Kidney (tissue), 14 donors: ENCODE results near the gene MTMR4. TPM values are rescaled to one million over a fixed set of nuclear protein-coding genes. Genes with fewer than 3 reads are reported as not detected.

Experiments
- DNase-seq, 5 donors: peaks; one replicate each; pipeline ENCODE4 v3.0.0-alpha.2; 2013 to 2020
- FAIRE-seq: peaks from 2 replicates; lab custom pipeline; 2012; peaks lifted over from hg19 to GRCh38; lab: Jason Lieb, UNC
- H3K27ac ChIP-seq, 2 donors: one replicate each; pipeline ENCODE4 v1.7.0; 2013; ENCODE audit warnings: low read depth in 2 of 2, low read length in 2 of 2, inconsistent platforms in 1 of 2
- H3K27me3 ChIP-seq: one replicate; pipeline ENCODE4 v1.7.1; 2013; ENCODE audit warnings: low read length, inconsistent platforms; ENCODE audit not compliant: control insufficient read depth, insufficient read depth
- H3K36me3 ChIP-seq, 3 donors: one replicate each; pipeline versions ENCODE4 v1.7.0 to v1.7.1; 2013; ENCODE audit warnings: low read length in 3 of 3, control low read depth in 1 of 3, inconsistent platforms in 1 of 3; ENCODE audit not compliant: insufficient read depth in 3 of 3, control insufficient read depth in 2 of 3
- H3K4me1 ChIP-seq, 3 donors: one replicate each; pipeline versions ENCODE4 v1.7.0 to v1.7.1; 2013; ENCODE audit warnings: low read length in 3 of 3, inconsistent platforms in 1 of 3, low read depth in 1 of 3; ENCODE audit not compliant: control insufficient read depth in 2 of 3, insufficient read depth in 2 of 3
- H3K4me3 ChIP-seq, 3 donors: one replicate each; pipeline versions ENCODE4 v1.7.0 to v1.8.1; 2013; ENCODE audit warnings: low read length in 3 of 3, control low read depth in 1 of 3, inconsistent platforms in 1 of 3
- H3K9ac ChIP-seq, 3 donors: one replicate each; pipeline versions ENCODE4 v1.7.0 to v1.7.1; 2013; ENCODE audit warnings: low read length in 3 of 3, control low read depth in 1 of 3, inconsistent platforms in 1 of 3
- H3K9me3 ChIP-seq, 3 donors: one replicate each; pipeline versions ENCODE4 v1.7.0 to v1.7.1; 2013; ENCODE audit warnings: low read length in 3 of 3, control low read depth in 1 of 3, inconsistent platforms in 1 of 3; ENCODE audit not compliant: control insufficient read depth in 2 of 3, insufficient read depth in 1 of 3
- CTCF ChIP-seq: IDR thresholded peaks from 3 replicates; pipeline ENCODE4 v1.5.1; 2012; ENCODE audit warnings: mild to moderate bottlenecking, moderate library complexity, borderline replicate concordance; ENCODE audit not compliant: insufficient read depth; ENCODE audit errors: extremely low read depth
- intact Hi-C: fragments of 100-400 bp; cut with DNase I; formaldehyde crosslinking; loops from one replicate; pipeline ENCODE4 v1.11.1; 2022
- polyA plus RNA-seq: library from polyadenylated mRNA; stranded (reverse); fragments of 350-450 nt; fragmentation: Illumina TruSeq; extraction: RNeasy Lipid Tissue Mini Kit (QIAGEN cat#74804); gene quantifications from one replicate; pipeline ENCODE4 v1.2.3, GENCODE V29; 2014; ENCODE audit warnings: low read depth, low replicate concordance; ENCODE audit not compliant: insufficient read depth
- total RNA-seq: library from RNA; stranded (reverse); fragmentation: NEBNext Ultra II Directional; extraction: Animal tissue kit (Norgen Biotek cat#: 25700); gene quantifications from one replicate; pipeline ENCODE4 v1.2.1, GENCODE V29; 2021
- donor health status: control.
- donor health status: control.
- donor health status: control.
- donor health status: control.
- donor health status: control.
- donor health status: DM: yes; HTN: yes; CAD: no.
- donor health status: Normal renal cell carcinoma (clear cell type).

The MTMR4 gene
- total and polyA plus RNA-seq, 2 donors from 2014 or later, result 13.3 to 42.9 TPM

DNA sequence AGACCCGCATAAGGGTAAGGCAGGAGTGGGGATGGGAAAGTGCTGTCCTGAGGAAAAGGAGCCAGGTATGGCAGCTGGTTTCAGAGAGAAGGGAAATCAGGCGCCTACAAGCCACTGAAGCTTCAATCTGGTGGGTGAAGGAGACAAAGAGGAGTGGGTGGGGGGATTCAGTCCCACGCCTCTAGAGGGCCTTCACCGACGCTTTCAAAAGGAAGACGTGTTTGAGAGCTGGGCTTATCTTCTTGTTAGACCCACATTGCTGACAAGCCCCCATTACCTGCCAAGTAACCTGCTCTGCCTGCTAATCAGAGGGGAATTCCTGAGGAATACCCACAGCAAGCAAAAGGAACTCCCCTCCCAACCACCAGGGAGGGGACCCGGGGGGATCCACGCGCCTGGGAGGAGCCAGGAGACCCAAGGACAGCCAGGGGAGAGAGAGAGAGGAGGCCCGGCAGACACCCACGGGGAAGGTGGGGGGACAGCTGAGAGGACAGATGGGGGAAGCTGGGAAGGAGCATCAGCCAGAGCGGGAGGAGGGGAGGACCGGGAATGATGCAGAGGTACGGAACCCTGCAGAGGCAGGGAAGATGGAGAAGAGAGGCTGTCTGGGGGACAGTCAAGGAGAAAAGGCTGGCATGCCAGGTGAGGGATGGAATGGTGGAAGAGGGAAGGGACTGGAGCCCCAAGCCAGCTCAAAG is 1.0 kb downstream of the MTMR4 start:
- peak overlapping the region; percentile 15 to 67 (median 63) for H3K9ac ChIP-seq
- FAIRE-seq (no peak), DNase-seq (peak in 2 of 5 donors; percentile 34 to 75)
- H3K27ac ChIP-seq, result no peak overlapping the region
- peak overlapping the region; percentile 48 to 66 (median 52) for H3K4me3 ChIP-seq
- TF ChIP-seq CTCF, result no peak
- H3K36me3 ChIP-seq, result peaks cover 8 to 32% (median 31%) of the 10 kb centered on the region in 3 donors
- H3K27me3 ChIP-seq, result no peaks in the 10 kb centered on the region
- peaks cover 3 to 30% (median 15%) of the 10 kb centered on the region in 3 donors for H3K4me1 ChIP-seq
- intact Hi-C loops, result no loop called here
- no peaks in the 10 kb centered on the region for H3K9me3 ChIP-seq

GRCh38 chr17:58510075-58510474 is 4.4 kb downstream of the MTMR4 start:
- Histone ChIP-seq H3K27me3 (no peaks in the 10 kb centered on the region), H3K36me3 (peaks cover 13 to 62% (median 45%) of the 10 kb centered on the region in 3 donors), H3K4me1 (peaks cover 0 to 11% (median 8%) of the 10 kb centered on the region in 3 donors), H3K9me3 (no peaks in the 10 kb centered on the region), H3K9ac (no peak overlapping the region), H3K27ac (no peak overlapping the region), H3K4me3 (no peak overlapping the region)
- DNase-seq, result no peak
- intact Hi-C loops, result no loop called here
- TF ChIP-seq CTCF, result no peak
- FAIRE-seq, result no peak

DNA sequence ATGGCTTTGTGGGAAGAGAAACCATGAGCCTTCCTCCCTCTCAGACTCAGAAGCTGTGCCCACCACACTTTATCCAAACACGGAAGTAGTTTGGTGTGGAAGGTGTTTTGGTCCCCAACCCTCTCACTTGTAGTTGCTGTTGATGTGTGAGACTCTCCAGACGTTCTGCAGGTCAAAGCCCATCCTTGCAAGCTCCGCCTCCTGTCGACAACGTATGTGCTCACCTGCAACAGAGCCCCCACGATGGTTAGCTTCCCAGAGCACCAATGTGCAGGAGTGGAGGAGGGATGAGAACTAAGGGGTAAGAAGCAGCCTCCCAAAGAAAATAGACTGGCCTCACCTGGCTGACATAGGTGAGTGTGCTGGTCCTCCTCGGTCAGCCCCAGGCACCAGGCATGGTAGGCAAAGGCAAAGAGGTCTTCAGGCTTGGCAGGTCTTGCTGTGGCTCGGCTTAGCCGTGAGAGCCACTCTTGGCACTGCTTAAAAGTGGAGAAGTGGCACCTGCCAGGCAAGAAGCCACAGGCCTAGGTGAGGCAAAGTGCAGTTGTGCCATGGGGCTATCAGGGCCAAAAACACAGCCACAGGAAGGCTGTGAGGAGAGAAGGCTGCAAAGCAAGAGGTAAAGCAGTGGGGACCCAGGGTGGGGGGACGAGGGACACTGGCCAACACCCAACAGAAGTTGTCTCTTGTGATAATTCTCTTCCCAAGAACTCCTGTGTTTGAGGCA is 5.9 kb downstream of the MTMR4 start:
- no peaks in the 10 kb centered on the region for H3K27me3 ChIP-seq
- no peak overlapping the region for H3K4me3 ChIP-seq
- peaks cover 13 to 78% (median 56%) of the 10 kb centered on the region in 3 donors for H3K36me3 ChIP-seq
- peaks cover 0 to 4% (median 0%) of the 10 kb centered on the region in 3 donors for H3K4me1 ChIP-seq
- FAIRE-seq, result no peak
- H3K27ac ChIP-seq, result no peak overlapping the region
- no peaks in the 10 kb centered on the region for H3K9me3 ChIP-seq
- no peak overlapping the region for H3K9ac ChIP-seq
- TF ChIP-seq CTCF, result no peak
- intact Hi-C loops, result no loop called here
- no peak for DNase-seq
